SK-N-SH (cell line): ENCODE measurements around the gene FIZ1. TPM values are rescaled to one million over a fixed set of nuclear protein-coding genes. Genes with fewer than 3 reads are reported as not detected.

Experiments used
- CTCF ChIA-PET: fragments of 300-600, 350-600 bp; formaldehyde crosslinking; extraction: SDS; loops from one replicate; lab custom pipeline; 2021; lab: Yijun Ruan, JAX
- POLR2A ChIA-PET: fragments of 350-600 bp; sonication (Branson Sonifier 250); formaldehyde crosslinking; extraction: SDS; loops from one replicate; lab custom pipeline; 2020; ENCODE audit warnings: antibody characterized with exemption, inconsistent platforms; lab: Yijun Ruan, JAX
- DNase-seq: peaks from one replicate; pipeline ENCODE4 v3.0.0; 2012
- H2AFZ ChIP-seq: fragments of 200-600 bp; sonication (generic); 2 replicates; pipeline ENCODE4 v1.8.1; 2016; ENCODE audit warnings: antibody characterized with exemption, mild to moderate bottlenecking, low read depth
- H3F3A ChIP-seq: fragments of 200-600 bp; sonication (generic); replicated peaks from 2 replicates; pipeline ENCODE3; 2016; ENCODE audit warnings: antibody characterized with exemption, mild to moderate bottlenecking; ENCODE audit not compliant: insufficient read depth
- H3K27ac ChIP-seq, 2 experiments: fragments of 200-500 bp in 1 of 2; fragments of 200-600 bp in 1 of 2; sonication (Bioruptor generic) in 1 of 2; sonication (generic), shearing (Covaris generic) in 1 of 2; 2 replicates each; pipeline versions ENCODE4 v1.5.1 to v1.6.1; 2014 to 2016; ENCODE audit warnings: low read depth in 2 of 2, inconsistent platforms in 1 of 2, low read length in 1 of 2, mild to moderate bottlenecking in 1 of 2, mixed read lengths in 1 of 2
- H3K27me3 ChIP-seq: fragments of 200-600 bp; sonication (generic), shearing (Covaris generic); 2 replicates; pipeline ENCODE4 v1.6.1; 2016; ENCODE audit warnings: mixed run types; ENCODE audit not compliant: insufficient read depth
- H3K36me3 ChIP-seq, 2 experiments: fragments of 200-500 bp in 1 of 2; fragments of 200-600 bp in 1 of 2; sonication (Bioruptor generic) in 1 of 2; sonication (generic) in 1 of 2; replicated peaks in 1 of 2; 2 replicates each; pipeline versions ENCODE3 to v1.5.1; 2014 to 2016; ENCODE audit warnings: low read length in 1 of 2, mild to moderate bottlenecking in 1 of 2; ENCODE audit not compliant: insufficient read depth in 2 of 2, control insufficient read depth in 1 of 2
- H3K4me1 ChIP-seq, 2 experiments: fragments of 200-500 bp in 1 of 2; fragments of 200-600 bp in 1 of 2; sonication (Bioruptor generic) in 1 of 2; sonication (generic), shearing (Covaris generic) in 1 of 2; 2 replicates each; pipeline versions ENCODE4 v1.5.1 to v1.6.1; 2014 to 2016; ENCODE audit warnings: low read depth in 1 of 2, low read length in 1 of 2, mixed run types in 1 of 2; ENCODE audit not compliant: insufficient read depth in 2 of 2, control insufficient read depth in 1 of 2
- H3K4me2 ChIP-seq: fragments of 200-600 bp; sonication (generic), shearing (Covaris generic); 2 replicates; pipeline ENCODE4 v1.6.1; 2017; ENCODE audit warnings: mixed run types
- H3K4me3 ChIP-seq, 2 experiments: fragments of 200-500 bp in 1 of 2; fragments of 200-600 bp in 1 of 2; sonication (Bioruptor generic) in 1 of 2; sonication (generic), shearing (Covaris generic) in 1 of 2; 2 replicates each; pipeline versions ENCODE4 v1.5.1 to v1.8.1; 2014 to 2016; ENCODE audit warnings: low read depth in 2 of 2, inconsistent platforms in 1 of 2, low read length in 1 of 2, mild to moderate bottlenecking in 1 of 2, mixed read lengths in 1 of 2, moderate library complexity in 1 of 2
- H3K79me2 ChIP-seq: fragments of 200-600 bp; sonication (generic); 2 replicates; pipeline ENCODE4 v1.8.1; 2017; ENCODE audit warnings: mild to moderate bottlenecking; ENCODE audit not compliant: insufficient read depth
- H3K9ac ChIP-seq: fragments of 200-600 bp; sonication (generic); 2 replicates; pipeline ENCODE4 v1.6.1; 2017; ENCODE audit warnings: mixed run types
- H3K9me2 ChIP-seq: fragments of 200-600 bp; sonication (generic); 2 replicates; pipeline ENCODE4 v1.6.1; 2017; ENCODE audit warnings: mixed run types
- H3K9me3 ChIP-seq: fragments of 200-600 bp; sonication (generic); 2 replicates; pipeline ENCODE4 v1.6.1; 2017; ENCODE audit warnings: mixed run types, mild to moderate bottlenecking, moderate library complexity
- H4K20me1 ChIP-seq: fragments of 200-600 bp; sonication (generic); 2 replicates; pipeline ENCODE4 v1.6.1; 2017; ENCODE audit warnings: mild to moderate bottlenecking, mixed run types; ENCODE audit not compliant: insufficient read depth
- ELF1 ChIP-seq: IDR thresholded peaks from 2 replicates; pipeline ENCODE4 v1.4.0; 2012
- FOSL2 ChIP-seq: IDR thresholded peaks from 2 replicates; pipeline ENCODE4 v1.4.0; 2012; ENCODE audit warnings: low read depth, mild to moderate bottlenecking, moderate library complexity, borderline replicate concordance
- FOXM1 ChIP-seq: IDR thresholded peaks from 2 replicates; pipeline ENCODE4 v1.4.0; 2012; ENCODE audit warnings: low read depth, mild to moderate bottlenecking
- IRF3 ChIP-seq: fragments of 150-350 bp; IDR thresholded peaks from 2 replicates; pipeline ENCODE4 v1.6.1; 2016; ENCODE audit warnings: mild to moderate bottlenecking, low read depth, low read length
- JUND ChIP-seq: IDR thresholded peaks from 2 replicates; pipeline ENCODE4 v1.4.0; 2012
- MXI1 ChIP-seq: IDR thresholded peaks from 2 replicates; pipeline ENCODE4 v1.6.1; 2012; ENCODE audit warnings: mild to moderate bottlenecking, low read depth, low read length, improper control_type of control experiment
- NFIC ChIP-seq: IDR thresholded peaks from 2 replicates; pipeline ENCODE4 v1.4.0; 2012; ENCODE audit warnings: borderline replicate concordance
- NRF1 ChIP-seq: IDR thresholded peaks from 2 replicates; pipeline ENCODE4 v1.6.1; 2012; ENCODE audit warnings: low read depth, mild to moderate bottlenecking, low read length
- PBX3 ChIP-seq: IDR thresholded peaks from 2 replicates; pipeline ENCODE4; 2012
- POLR2AphosphoS5 ChIP-seq: IDR thresholded peaks from 2 replicates; pipeline ENCODE4 v1.6.1; 2012; ENCODE audit warnings: low read depth, low read length
- RCOR1 ChIP-seq: fragments of 150-350 bp; IDR thresholded peaks from 2 replicates; pipeline ENCODE4 v1.6.1; 2017; ENCODE audit warnings: antibody characterized with exemption, low read length
- RFX5 ChIP-seq: IDR thresholded peaks from 2 replicates; pipeline ENCODE4 v1.6.1; 2012; ENCODE audit warnings: mild to moderate bottlenecking, improper control_type of control experiment, low read length
- RXRA ChIP-seq: IDR thresholded peaks from 2 replicates; pipeline ENCODE4 v1.4.0; 2012; ENCODE audit warnings: low read depth, mild to moderate bottlenecking, borderline replicate concordance
- SMC3 ChIP-seq: IDR thresholded peaks from 2 replicates; pipeline ENCODE4 v1.6.1; 2012; ENCODE audit warnings: low read depth, low read length, improper control_type of control experiment
- TCF12 ChIP-seq: IDR thresholded peaks from 2 replicates; pipeline ENCODE4 v1.4.0; 2012
- TEAD4 ChIP-seq: IDR thresholded peaks from 2 replicates; pipeline ENCODE4 v1.4.0; 2012; ENCODE audit warnings: mild to moderate bottlenecking, borderline replicate concordance; ENCODE audit not compliant: insufficient read depth
- USF1 ChIP-seq: IDR thresholded peaks from 2 replicates; pipeline ENCODE4 v1.4.0; 2012; ENCODE audit warnings: low read depth, borderline replicate concordance
- ZBTB33 ChIP-seq: IDR thresholded peaks from 2 replicates; pipeline ENCODE4 v1.4.0; 2012; ENCODE audit warnings: low read depth, borderline replicate concordance
- WGBS: methylation state at CpG from one replicate; pipeline ENCODE4 v1.1.6; 2017; ENCODE audit warnings: low lambda C conversion rate; 5-methylcytosine and 5-hydroxymethylcytosine counted together
- polyA plus RNA-seq, 3 experiments: library from polyadenylated mRNA; depleted of rRNA; stranded (reverse); fragments of >200 nt; gene quantifications; 2 replicates each; pipeline ENCODE4 v1.2.3, GENCODE V29; 2012
- TF ChIP-seq, protein P1 (sequence below): IDR thresholded peaks from 2 replicates; pipeline ENCODE4 v1.6.1; 2012; ENCODE audit warnings: mild to moderate bottlenecking, low read depth, low read length, moderate library complexity
- TF ChIP-seq, protein P2 (sequence below): IDR thresholded peaks from 2 replicates; pipeline ENCODE4 v1.4.0; 2012; ENCODE audit warnings: low read depth

Gene FIZ1
- polyA plus RNA-seq, 1 of the 3 experiments (the other 2 are of a cell fraction), result 5.7 TPM

GRCh38 chr19:55601084-55601483 lies 1.8 kb upstream of the FIZ1 start:
- H3K9ac ChIP-seq, result peak overlapping the region; percentile 99; the same call in 1 of the 2 replicates
- H3K27me3 ChIP-seq, result no peaks in the 10 kb centered on the region
- no peak for DNase-seq
- POLR2A ChIA-PET, result interaction anchor here (0.8 to 2.1 kb wide), 3 partner anchors 20 to 124 kb away, joined by 3 to 7 read pairs (median 4); partner anchors contain the start of genes NAT14, ZNF579 and ZNF628
- H4K20me1 ChIP-seq, result no peaks in the 10 kb centered on the region
- peak overlapping the region; percentile 67 to 91 for H3K4me3 ChIP-seq
- peaks cover 30% of the 10 kb centered on the region for H3F3A ChIP-seq
- peaks cover 10 to 12% of the 10 kb centered on the region in 2 experiments for H3K36me3 ChIP-seq
- no peak overlapping the region for H2AFZ ChIP-seq
- CTCF ChIA-PET, result interaction anchor here (1.2 to 1.8 kb wide), 3 partner anchors 31 to 460 kb away, joined by 3 to 5 read pairs (median 4); no protein-coding TSS in a partner anchor
- H3K4me2 ChIP-seq, result peak overlapping the region; percentile 94
- H3K9me3 ChIP-seq, result no peaks in the 10 kb centered on the region
- H3K9me2 ChIP-seq, result no peaks in the 10 kb centered on the region
- peaks cover 24% of the 10 kb centered on the region for H3K79me2 ChIP-seq
- peak overlapping the region; percentile 98 to 99; a peak in 3 of 4 replicates for H3K27ac ChIP-seq
- H3K4me1 ChIP-seq, result peaks cover 9 to 17% of the 10 kb centered on the region in 2 experiments; a peak in 3 of 4 replicates
- TF ChIP-seq USF1 (no peak), TCF12 (no peak), RXRA (no peak), NFIC (no peak), JUND (no peak), IRF3 (no peak), MXI1 (no peak), RCOR1 (no peak), PBX3 (no peak), TEAD4 (no peak), FOSL2 (no peak), FOXM1 (no peak), NRF1 (no peak), POLR2AphosphoS5 (no peak), ELF1 (no peak), RFX5 (no peak), ZBTB33 (no peak), SMC3 (no peak)
- TF ChIP-seq, protein P1, sequence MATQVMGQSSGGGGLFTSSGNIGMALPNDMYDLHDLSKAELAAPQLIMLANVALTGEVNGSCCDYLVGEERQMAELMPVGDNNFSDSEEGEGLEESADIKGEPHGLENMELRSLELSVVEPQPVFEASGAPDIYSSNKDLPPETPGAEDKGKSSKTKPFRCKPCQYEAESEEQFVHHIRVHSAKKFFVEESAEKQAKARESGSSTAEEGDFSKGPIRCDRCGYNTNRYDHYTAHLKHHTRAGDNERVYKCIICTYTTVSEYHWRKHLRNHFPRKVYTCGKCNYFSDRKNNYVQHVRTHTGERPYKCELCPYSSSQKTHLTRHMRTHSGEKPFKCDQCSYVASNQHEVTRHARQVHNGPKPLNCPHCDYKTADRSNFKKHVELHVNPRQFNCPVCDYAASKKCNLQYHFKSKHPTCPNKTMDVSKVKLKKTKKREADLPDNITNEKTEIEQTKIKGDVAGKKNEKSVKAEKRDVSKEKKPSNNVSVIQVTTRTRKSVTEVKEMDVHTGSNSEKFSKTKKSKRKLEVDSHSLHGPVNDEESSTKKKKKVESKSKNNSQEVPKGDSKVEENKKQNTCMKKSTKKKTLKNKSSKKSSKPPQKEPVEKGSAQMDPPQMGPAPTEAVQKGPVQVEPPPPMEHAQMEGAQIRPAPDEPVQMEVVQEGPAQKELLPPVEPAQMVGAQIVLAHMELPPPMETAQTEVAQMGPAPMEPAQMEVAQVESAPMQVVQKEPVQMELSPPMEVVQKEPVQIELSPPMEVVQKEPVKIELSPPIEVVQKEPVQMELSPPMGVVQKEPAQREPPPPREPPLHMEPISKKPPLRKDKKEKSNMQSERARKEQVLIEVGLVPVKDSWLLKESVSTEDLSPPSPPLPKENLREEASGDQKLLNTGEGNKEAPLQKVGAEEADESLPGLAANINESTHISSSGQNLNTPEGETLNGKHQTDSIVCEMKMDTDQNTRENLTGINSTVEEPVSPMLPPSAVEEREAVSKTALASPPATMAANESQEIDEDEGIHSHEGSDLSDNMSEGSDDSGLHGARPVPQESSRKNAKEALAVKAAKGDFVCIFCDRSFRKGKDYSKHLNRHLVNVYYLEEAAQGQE, result no peak
- TF ChIP-seq, protein P2, sequence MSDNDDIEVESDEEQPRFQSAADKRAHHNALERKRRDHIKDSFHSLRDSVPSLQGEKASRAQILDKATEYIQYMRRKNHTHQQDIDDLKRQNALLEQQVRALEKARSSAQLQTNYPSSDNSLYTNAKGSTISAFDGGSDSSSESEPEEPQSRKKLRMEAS, result no peak
- 86% methylated on average over 4 of the region's 4 CpGs for WGBS
